HEK293 (cell line): ENCODE measurements around the gene BRD2.

Experiments
- CTCF ChIA-PET: fragments of 350-600 bp; formaldehyde crosslinking; extraction: SDS; loops from one replicate; lab custom pipeline; 2021; ENCODE audit warnings: antibody characterized with exemption; lab: Yijun Ruan, JAX
- POLR2A ChIA-PET: fragments of 300-600 bp; formaldehyde crosslinking; extraction: SDS; loops from one replicate; lab custom pipeline; 2020; ENCODE audit warnings: antibody characterized with exemption, inconsistent platforms; lab: Yijun Ruan, JAX
- H3K27ac ChIP-seq: fragments of 200-500 bp; sonication (Bioruptor generic); 2 replicates; pipeline ENCODE4 v1.5.1; 2014; ENCODE audit warnings: low read depth, low read length, control low read depth, inconsistent platforms; ENCODE audit errors: extremely low read depth
- H3K36me3 ChIP-seq, 2 experiments: fragments of 200-500 bp in 1 of 2; sonication (Bioruptor generic) in 1 of 2; 1 replicate in 1 of 2; 2 replicates in 1 of 2; pipeline ENCODE4 v1.5.1; 2014 to 2017; ENCODE audit warnings: inconsistent platforms in 2 of 2, low read length in 2 of 2; ENCODE audit not compliant: control insufficient read depth in 2 of 2, insufficient read depth in 1 of 2
- H3K4me1 ChIP-seq: fragments of 200-500 bp; sonication (Bioruptor generic); 2 replicates; pipeline ENCODE4 v1.5.1; 2014; ENCODE audit warnings: mild to moderate bottlenecking, low read length, inconsistent platforms; ENCODE audit not compliant: control insufficient read depth, insufficient read depth
- H3K4me3 ChIP-seq: 2 replicates; pipeline ENCODE4 v1.5.1; 2011; ENCODE audit warnings: low read depth, mild to moderate bottlenecking, control low read depth, low read length, moderate library complexity
- H3K9me3 ChIP-seq: fragments of 200-500 bp; sonication (Bioruptor generic); 2 replicates; pipeline ENCODE4 v1.5.1; 2014; ENCODE audit warnings: low read depth, low read length, inconsistent platforms; ENCODE audit not compliant: control insufficient read depth, insufficient read depth
- EGR2 ChIP-seq: fragments of 450-650 bp; formaldehyde crosslinking; IDR thresholded peaks from 2 replicates; pipeline ENCODE4 v1.5.1; 2016; ENCODE audit warnings: low read depth, missing biosample characterization, missing genetic modification characterization
- HOXD13 ChIP-seq: sonication (generic); formaldehyde crosslinking; IDR thresholded peaks from 2 replicates; pipeline ENCODE4 v1.8.0; 2022; ENCODE audit warnings: missing genetic modification reagents, borderline replicate concordance
- IKZF3 ChIP-seq: fragments of 450-650 bp; IDR thresholded peaks from 2 replicates; pipeline ENCODE4 v1.5.0; 2018; ENCODE audit warnings: missing biosample characterization, mild to moderate bottlenecking, missing genetic modification characterization, moderate library complexity
- MEIS1 ChIP-seq: sonication (generic); formaldehyde crosslinking; IDR thresholded peaks from 2 replicates; pipeline ENCODE4 v1.8.1; 2022; ENCODE audit warnings: missing genetic modification reagents, mild to moderate bottlenecking, borderline replicate concordance
- SP3 ChIP-seq: fragments of 450-650 bp; formaldehyde crosslinking; IDR thresholded peaks from 2 replicates; pipeline ENCODE4 v1.5.1; 2016; ENCODE audit warnings: missing biosample characterization, missing genetic modification characterization
- ZNF132 ChIP-seq: fragments of 450-650 bp; formaldehyde crosslinking; IDR thresholded peaks from 2 replicates; pipeline ENCODE4 v1.5.1; 2017; ENCODE audit warnings: missing biosample characterization, missing genetic modification characterization, borderline replicate concordance
- ZNF157 ChIP-seq: fragments of 450-650 bp; formaldehyde crosslinking; IDR thresholded peaks from 2 replicates; pipeline ENCODE4 v1.5.1; 2016; ENCODE audit warnings: missing biosample characterization, missing genetic modification characterization
- ZNF175 ChIP-seq: fragments of 450-650 bp; formaldehyde crosslinking; IDR thresholded peaks from 2 replicates; pipeline ENCODE4 v1.5.1; 2016; ENCODE audit warnings: missing biosample characterization, missing genetic modification characterization
- ZNF202 ChIP-seq: fragments of 450-650 bp; formaldehyde crosslinking; IDR thresholded peaks from 2 replicates; pipeline ENCODE4 v1.5.1; 2016; ENCODE audit warnings: missing biosample characterization, missing genetic modification characterization, borderline replicate concordance
- ZNF292 ChIP-seq: fragments of 450-650 bp; formaldehyde crosslinking; IDR thresholded peaks from 2 replicates; pipeline ENCODE4 v1.5.1; 2016; ENCODE audit warnings: low read depth, missing biosample characterization, missing genetic modification characterization, borderline replicate concordance
- ZNF473 ChIP-seq: fragments of 450-650 bp; formaldehyde crosslinking; IDR thresholded peaks from 2 replicates; pipeline ENCODE4 v1.5.1; 2017; ENCODE audit warnings: missing biosample characterization, missing genetic modification characterization
- ZNF561 ChIP-seq: fragments of 450-650 bp; IDR thresholded peaks from 2 replicates; pipeline ENCODE4 v1.5.1; 2018; ENCODE audit warnings: missing biosample characterization, missing genetic modification characterization, borderline replicate concordance
- ZNF658 ChIP-seq: fragments of 450-650 bp; formaldehyde crosslinking; IDR thresholded peaks from 2 replicates; pipeline ENCODE4; 2016; ENCODE audit warnings: missing biosample characterization, missing genetic modification characterization
- ZNF792 ChIP-seq: fragments of 450-650 bp; formaldehyde crosslinking; IDR thresholded peaks from 2 replicates; pipeline ENCODE4 v1.5.1; 2016; ENCODE audit warnings: missing biosample characterization, missing genetic modification characterization
- TF ChIP-seq, protein P1 (sequence below): fragments of 450-650 bp; formaldehyde crosslinking; IDR thresholded peaks from 2 replicates; pipeline ENCODE4; 2016; ENCODE audit warnings: missing biosample characterization, missing genetic modification characterization
- TF ChIP-seq, protein P2 (sequence below): fragments of 450-650 bp; formaldehyde crosslinking; IDR thresholded peaks from 2 replicates; pipeline ENCODE4 v1.5.1; 2016; ENCODE audit warnings: missing biosample characterization, missing genetic modification characterization
- TF ChIP-seq, protein P3 (sequence below): fragments of 450-650 bp; formaldehyde crosslinking; IDR thresholded peaks from 2 replicates; pipeline ENCODE4 v1.5.1; 2016; ENCODE audit warnings: missing biosample characterization, missing genetic modification characterization

Gene BRD2

GRCh38 chr6:33021917-33022316 is 53.5 kb downstream of the BRD2 start:
- H3K4me3 ChIP-seq: no peak overlapping the region
- no peaks in the 10 kb centered on the region for H3K9me3 ChIP-seq
- TF ChIP-seq ZNF473 (tag by site-specific recombination) (no peak), ZNF658 (tag by site-specific recombination) (no peak), EGR2 (tag by site-specific recombination) (no peak), ZNF175 (tag by site-specific recombination) (no peak), ZNF202 (tag by site-specific recombination) (no peak), ZNF792 (tag by site-specific recombination) (no peak), ZNF292 (tag by site-specific recombination) (no peak), HOXD13 (CRISPR knock-in tag) (no peak), IKZF3 (tag by site-specific recombination) (no peak), ZNF561 (tag by site-specific recombination) (no peak), SP3 (tag by site-specific recombination) (no peak), ZNF132 (tag by site-specific recombination) (no peak)
- TF ChIP-seq, protein P1, sequence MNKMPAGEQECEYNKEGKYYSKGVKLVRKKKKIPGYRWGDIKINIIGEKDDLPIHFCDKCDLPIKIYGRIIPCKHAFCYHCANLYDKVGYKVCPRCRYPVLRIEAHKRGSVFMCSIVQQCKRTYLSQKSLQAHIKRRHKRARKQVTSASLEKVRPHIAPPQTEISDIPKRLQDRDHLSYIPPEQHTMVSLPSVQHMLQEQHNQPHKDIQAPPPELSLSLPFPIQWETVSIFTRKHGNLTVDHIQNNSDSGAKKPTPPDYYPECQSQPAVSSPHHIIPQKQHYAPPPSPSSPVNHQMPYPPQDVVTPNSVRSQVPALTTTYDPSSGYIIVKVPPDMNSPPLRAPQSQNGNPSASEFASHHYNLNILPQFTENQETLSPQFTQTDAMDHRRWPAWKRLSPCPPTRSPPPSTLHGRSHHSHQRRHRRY (tag by site-specific recombination): no peak
- TF ChIP-seq, protein P2, sequence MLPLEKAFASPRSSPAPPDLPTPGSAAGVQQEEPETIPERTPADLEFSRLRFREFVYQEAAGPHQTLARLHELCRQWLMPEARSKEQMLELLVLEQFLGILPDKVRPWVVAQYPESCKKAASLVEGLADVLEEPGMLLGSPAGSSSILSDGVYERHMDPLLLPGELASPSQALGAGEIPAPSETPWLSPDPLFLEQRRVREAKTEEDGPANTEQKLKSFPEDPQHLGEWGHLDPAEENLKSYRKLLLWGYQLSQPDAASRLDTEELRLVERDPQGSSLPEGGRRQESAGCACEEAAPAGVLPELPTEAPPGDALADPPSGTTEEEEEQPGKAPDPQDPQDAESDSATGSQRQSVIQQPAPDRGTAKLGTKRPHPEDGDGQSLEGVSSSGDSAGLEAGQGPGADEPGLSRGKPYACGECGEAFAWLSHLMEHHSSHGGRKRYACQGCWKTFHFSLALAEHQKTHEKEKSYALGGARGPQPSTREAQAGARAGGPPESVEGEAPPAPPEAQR (tag by site-specific recombination): no peak
- TF ChIP-seq, protein P3, sequence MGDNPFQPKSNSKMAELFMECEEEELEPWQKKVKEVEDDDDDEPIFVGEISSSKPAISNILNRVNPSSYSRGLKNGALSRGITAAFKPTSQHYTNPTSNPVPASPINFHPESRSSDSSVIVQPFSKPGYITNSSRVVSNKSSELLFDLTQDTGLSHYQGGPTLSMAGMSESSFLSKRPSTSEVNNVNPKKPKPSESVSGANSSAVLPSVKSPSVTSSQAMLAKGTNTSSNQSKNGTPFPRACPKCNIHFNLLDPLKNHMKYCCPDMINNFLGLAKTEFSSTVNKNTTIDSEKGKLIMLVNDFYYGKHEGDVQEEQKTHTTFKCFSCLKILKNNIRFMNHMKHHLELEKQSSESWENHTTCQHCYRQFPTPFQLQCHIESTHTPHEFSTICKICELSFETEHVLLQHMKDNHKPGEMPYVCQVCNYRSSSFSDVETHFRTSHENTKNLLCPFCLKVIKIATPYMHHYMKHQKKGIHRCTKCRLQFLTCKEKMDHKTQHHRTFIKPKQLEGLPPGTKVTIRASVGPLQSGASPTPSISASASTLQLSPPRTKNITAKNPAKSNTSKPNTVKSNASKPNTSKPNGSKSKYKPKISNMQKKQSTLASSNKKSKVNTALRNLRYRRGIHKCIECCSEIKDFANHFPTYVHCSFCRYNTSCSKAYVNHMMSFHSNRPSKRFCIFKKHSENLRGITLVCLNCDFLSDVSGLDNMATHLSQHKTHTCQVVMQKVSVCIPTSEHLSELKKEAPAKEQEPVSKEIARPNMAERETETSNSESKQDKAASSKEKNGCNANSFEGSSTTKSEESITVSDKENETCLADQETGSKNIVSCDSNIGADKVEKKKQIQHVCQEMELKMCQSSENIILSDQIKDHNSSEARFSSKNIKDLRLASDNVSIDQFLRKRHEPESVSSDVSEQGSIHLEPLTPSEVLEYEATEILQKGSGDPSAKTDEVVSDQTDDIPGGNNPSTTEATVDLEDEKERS (tag by site-specific recombination): no peak
- CTCF ChIA-PET: interaction anchor here (0.6 to 1.3 kb wide), 7 partner anchors 8 to 183 kb away, joined by 3 to 4 read pairs (median 3); no protein-coding TSS in a partner anchor
- H3K4me1 ChIP-seq: no peaks in the 10 kb centered on the region
- no peaks in the 10 kb centered on the region for H3K36me3 ChIP-seq
- no peak overlapping the region for H3K27ac ChIP-seq
- POLR2A ChIA-PET: no interaction called here

GRCh38 chr6:33023536-33023935 is 55.1 kb downstream of the BRD2 start:
- Histone ChIP-seq H3K27ac (no peak overlapping the region), H3K9me3 (no peaks in the 10 kb centered on the region), H3K36me3 (no peaks in the 10 kb centered on the region), H3K4me3 (no peak overlapping the region), H3K4me1 (no peaks in the 10 kb centered on the region)
- CTCF ChIA-PET: interaction anchor here (0.8 to 1.5 kb wide), 3 partner anchors 9 to 70 kb away, joined by 3 to 9 read pairs (median 3); partner anchors contain the start of gene HLA-DMA
- POLR2A ChIA-PET: no interaction called here
- TF ChIP-seq IKZF3 (tag by site-specific recombination) (no peak), ZNF157 (tag by site-specific recombination) (no peak), MEIS1 (CRISPR knock-in tag) (no peak)
